Measurements from ENCODE around the gene ECPAS.
"Not testable (repeated sequence)": the region's sequence is repeated elsewhere in the genome, so short reads cannot be mapped to it uniquely, and the experiment has no call there.

The ECPAS gene

GRCh38 chr9:111483858-111484571 lies at the start of gene ECPAS:
Gene ECPAS (minus strand): TSS chr9:111484383. CDS start chr9:111472918, 11,465 bp downstream.
- peak; percentile 71 for DNase-seq

GRCh38 chr9:111533099-111533790 lies 49.1 kb upstream of the ECPAS start:
- no peak for DNase-seq

DNA sequence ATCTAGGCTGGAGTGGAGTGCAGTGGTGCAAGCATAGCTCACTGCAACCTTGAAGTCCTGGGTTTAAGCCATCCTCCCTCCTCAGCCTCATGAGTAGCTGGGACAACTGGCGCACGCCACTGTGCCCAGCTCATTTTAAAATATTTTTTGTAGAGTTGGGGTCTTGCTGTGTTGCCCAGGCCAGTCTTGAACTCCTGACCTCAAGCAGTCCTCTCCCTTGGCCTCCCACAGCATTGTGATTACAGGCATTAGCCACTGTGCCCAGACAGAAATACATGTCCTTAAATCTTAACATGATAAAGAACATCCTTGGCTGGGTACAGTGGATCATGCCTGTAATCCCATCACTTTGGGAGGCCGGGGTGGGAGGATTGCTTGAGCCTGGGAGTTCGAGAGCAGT lies 47.5 kb upstream of the ECPAS start:
- no peak for DNase-seq

DNA sequence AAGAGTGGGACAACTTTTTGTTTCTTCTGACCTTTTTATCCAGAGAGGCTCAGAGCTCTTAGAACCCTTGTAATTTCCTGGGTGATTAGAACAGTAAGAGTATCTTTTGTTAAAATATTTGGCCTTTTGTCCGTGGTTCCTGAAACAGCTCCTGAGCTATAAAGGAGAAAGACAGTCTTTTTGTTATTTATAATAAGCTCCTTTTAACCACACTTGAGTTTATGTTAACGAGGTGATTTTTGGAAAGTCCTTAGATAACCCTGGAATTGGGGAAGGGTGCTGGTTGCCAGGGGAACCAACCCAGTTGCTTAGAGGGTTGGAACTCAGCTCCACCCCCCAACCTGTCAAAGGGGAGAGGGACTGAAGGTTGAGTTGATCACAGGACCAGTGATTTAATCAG lies 45.6 kb upstream of the ECPAS start:
- DNase-seq, result no peak

DNA sequence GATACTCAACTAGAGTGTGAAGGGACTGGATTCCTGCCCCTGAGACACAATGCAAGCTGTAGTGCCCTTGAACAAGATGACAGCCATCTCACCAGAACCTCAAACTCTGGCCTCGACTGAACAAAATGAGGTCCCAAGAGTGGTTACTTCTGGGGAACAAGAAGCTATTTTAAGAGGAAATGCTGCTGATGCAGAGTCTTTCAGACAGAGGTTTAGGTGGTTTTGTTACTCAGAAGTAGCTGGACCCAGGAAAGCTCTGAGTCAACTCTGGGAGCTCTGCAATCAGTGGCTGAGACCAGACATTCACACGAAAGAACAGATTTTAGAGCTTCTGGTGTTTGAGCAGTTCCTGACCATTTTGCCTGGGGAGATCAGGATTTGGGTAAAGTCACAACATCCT lies 43.2 kb upstream of the ECPAS start:
- no peak for DNase-seq

- DNase-seq, result peak; percentile 76
Measured at GRCh38 chr9:111525056-111525977, 41.1 kb upstream of the ECPAS start, which contains the start of gene ZNF483. Gene ZNF483 (plus strand): TSS chr9:111525179. CDS start chr9:111527396, 2,217 bp downstream.

DNA sequence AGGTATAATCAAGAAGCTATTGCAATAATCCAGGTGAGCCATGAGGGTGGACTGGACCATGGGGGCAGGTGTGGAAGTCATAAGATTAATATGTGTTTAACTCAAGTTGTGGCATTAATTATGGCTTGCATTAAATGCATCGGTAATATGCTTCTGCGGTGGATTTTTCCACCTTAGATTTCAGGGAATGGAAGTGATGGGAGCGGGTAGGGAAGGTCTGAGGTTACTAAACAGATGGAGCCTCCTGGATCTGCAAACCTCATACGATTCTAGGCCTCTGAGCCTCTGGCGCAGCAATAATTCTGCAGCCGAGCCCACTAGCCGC lies 40.5 kb upstream of the ECPAS start:
- DNase-seq, result no peak

DNA sequence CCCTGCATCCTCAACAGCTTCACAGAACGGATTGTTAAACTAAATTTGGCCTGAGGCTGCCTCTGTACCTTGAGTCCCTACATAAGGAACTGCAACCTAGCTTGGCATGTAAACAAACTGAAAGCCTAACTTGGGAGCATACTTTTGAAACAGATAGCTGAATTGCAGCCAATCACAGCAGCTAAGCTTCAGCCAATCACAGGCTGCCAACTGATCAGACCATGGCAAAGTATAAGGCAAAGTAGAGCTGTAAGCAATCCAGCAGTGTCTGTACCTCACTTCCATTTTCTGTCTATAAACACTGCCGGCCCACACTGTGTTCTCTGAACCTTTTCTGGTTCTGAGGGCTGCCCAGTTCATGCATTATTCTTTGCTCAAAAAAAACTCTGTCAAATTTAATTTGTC lies 31.9 kb upstream of the ECPAS start:
- DNase-seq, result no peak

DNA sequence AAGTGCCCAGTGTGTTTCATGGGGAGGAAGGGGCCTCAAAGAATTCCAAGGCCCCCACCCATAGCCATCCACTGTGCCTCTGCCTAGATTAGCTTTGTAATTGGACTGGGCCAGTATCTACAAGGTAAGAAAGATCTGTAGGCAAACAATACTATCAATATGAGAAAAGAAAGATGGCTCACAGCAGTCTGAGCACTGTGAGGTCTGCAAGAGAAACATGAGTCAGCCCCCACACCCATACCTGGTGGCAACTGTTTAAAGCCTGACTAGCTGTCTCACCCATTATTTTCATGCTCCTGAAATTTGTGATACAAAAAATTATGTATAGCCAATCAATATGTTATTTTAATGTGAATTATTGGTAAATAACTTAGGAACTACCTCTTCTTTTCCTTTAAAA lies 30.8 kb upstream of the ECPAS start:
- no peak for DNase-seq

DNA sequence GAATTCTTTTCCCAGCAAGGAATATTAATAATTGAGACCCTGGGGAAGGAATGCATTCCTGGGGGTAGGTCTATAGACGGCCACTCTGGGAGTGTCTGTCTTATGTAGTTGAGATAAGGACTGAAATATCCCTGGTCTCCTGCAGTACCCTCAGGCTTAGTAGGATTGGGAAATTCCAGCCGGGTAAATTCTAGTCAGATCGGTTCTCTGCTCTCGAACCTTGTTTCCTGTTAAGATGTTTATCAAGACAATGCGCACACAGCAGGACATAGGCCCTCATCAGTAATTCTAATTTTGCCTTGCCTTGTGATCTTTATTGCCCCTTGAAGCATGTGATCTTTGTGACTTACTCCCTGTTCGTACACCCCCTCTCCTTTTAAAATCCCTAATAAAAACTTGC lies 27.4 kb upstream of the ECPAS start:
- not testable (repeated sequence) for DNase-seq

DNA sequence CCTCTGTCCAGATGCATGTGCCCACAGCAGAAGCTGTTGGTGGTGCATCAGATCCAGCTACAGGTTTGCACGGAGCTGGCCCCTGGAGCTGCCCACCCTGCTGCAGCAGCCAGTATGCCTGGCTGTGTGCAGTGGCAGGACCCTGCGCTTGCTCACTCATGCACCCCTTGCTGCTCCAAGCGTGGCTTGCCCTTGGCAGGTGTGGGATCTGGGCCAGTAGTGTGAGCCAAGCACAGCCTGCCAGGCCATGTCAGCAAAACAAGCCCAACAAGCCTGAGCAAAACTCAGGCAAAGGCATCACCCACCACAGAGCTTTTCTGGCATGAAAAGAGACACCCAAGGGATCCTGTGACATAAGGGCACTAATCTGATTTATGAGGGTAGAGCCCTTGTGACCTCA lies 18.3 kb upstream of the ECPAS start:
- no peak for DNase-seq

- no peak for DNase-seq
Measured at GRCh38 chr9:111501648-111502047, 17.5 kb upstream of the ECPAS start.

- DNase-seq, result no peak
Measured at GRCh38 chr9:111501005-111501562, 16.9 kb upstream of the ECPAS start.

DNA sequence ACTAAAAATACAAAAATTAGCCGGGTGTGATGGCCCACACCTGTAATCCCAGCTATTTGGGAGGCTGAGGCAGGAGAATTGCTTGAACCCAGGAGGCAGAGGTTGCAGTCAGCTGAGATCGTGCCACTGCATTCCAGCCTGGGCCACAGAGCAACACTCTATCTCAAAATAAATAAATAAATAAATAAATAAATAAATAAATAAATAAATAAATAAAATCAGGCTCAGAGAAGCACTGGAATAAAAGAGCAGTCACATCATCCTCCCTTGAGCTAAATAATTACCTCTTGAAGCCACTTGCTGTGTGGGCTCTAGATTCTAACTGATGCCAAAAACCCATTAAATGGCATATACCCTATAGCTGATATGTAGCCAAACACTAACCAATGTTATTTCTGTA lies 13.0 kb upstream of the ECPAS start:
- not testable (repeated sequence) for DNase-seq

GRCh38 chr9:111484572-111484894 lies 350 bp upstream of the ECPAS start:
- DNase-seq, result no peak

- peak; percentile 58 for DNase-seq
Measured at GRCh38 chr9:111483439-111483857, 735 bp downstream of the ECPAS start.

DNA sequence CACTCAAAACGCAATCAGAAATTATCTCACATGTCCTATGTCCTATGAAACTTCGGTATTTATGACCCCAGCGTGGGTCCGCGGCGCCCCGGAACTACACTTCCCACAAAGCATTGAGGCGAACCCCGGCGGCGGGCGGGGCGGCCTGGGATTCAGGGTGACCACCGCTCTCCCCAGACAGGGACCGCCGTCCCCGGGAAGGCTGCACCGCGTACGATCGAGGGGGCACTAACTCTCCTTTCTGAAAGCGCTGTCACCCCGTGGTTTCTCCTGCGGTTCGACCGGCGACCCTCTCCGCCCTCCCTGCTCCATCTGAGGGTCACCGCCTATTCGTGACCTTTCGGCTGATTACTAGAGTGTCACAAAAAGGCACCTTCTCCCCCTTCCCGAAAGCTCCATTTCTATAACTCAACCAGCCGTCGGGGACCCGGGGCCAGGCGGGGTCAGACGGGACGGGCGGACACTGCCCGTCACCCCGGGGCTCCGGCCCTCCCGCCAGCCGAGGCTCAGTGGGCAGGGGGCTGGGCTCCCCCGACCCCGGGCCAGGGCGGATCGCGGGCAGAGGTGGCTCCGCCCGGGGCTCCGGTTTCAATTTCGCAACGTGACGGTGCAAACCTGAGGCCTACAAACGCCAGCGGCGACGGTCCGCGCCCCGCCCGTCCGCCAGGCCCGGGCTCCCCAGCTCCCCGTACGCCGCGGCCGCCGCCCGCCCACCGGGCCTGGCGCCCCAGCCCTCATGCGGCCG lies 1.3 kb downstream of the ECPAS start:
- DNase-seq, result peak; percentile 65

GRCh38 chr9:111481885-111482636 lies 2.1 kb downstream of the ECPAS start:
- DNase-seq, result no peak

DNA sequence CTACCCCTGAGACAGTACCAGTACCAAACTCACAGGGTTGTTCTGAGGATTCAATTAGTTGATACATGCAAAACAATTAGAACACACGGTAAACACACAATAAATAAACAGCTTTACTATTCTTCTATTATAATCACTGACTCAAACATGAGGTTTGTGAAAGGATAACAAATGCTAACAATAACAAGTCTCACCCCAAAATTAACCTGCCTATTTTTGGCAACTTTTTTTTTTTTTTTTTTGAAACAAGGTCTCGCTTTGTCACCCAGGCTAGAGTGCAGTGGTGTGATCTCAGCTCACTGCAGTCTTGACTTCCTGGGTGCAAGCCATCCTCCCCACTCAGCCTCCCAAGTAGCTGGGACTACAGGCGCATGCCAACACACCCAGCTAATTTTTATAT lies 6.5 kb downstream of the ECPAS start:
- no peak for DNase-seq

DNA sequence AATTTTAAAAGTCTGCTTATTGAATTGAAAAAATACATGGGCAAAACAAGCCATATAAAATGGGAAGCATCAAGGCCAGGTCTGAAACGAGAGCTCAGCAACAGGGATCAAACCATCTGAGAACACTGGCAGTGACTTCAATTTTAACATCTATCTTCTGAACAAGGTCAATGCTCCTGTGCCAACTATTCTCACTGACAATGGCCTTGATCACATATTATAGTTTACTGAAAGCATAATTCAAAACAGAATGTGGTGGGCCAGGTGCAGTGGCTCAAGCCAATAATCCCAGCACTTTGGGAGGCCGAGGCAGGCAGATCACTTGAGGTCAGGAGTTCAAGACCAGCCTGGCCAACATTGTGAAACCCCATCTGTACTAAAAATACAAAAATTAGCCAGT lies 9.0 kb downstream of the ECPAS start:
- no peak for DNase-seq

GRCh38 chr9:111474385-111474784 lies 9.8 kb downstream of the ECPAS start:
- DNase-seq, result no peak
